Endothelial cell of umbilical vein (primary cell): Measurements from ENCODE around the gene CLEC18C. TPM values are rescaled to one million over a fixed set of nuclear protein-coding genes. Genes with fewer than 3 reads are reported as not detected.
"Not testable (repeated sequence)": the region's sequence is repeated elsewhere in the genome, so short reads cannot be mapped to it uniquely, and the experiment has no call there.

Source experiments
- BruUV-seq: library from RNA; stranded (reverse); fragments of 400-500 nt; replicated peaks from 2 replicates; lab custom pipeline; 2021; lab: Mats Ljungman, UMichigan
- CTCF ChIA-PET: fragments of 300-600, 350-600 bp; sonication (Branson Sonifier 250); formaldehyde crosslinking; loops from one replicate; lab custom pipeline; 2021; ENCODE audit warnings: antibody characterized with exemption, inconsistent platforms; lab: Charles Lee
- POLR2A ChIA-PET: fragments of 300-600, 350-600 bp; sonication (Branson Sonifier 250); formaldehyde crosslinking; loops from one replicate; lab custom pipeline; 2021; ENCODE audit warnings: antibody characterized with exemption, inconsistent platforms; lab: Charles Lee
- DNase-seq: peaks from one replicate; pipeline ENCODE4 v3.0.0-alpha.2; 2011; ENCODE audit warnings: low read depth, low spot score
- FAIRE-seq: peaks from 2 replicates; lab custom pipeline; 2011; peaks lifted over from hg19 to GRCh38; lab: Jason Lieb, UNC
- H2AFZ ChIP-seq: 2 replicates; pipeline ENCODE4 v1.6.0; 2012; ENCODE audit warnings: low read depth, low read length, control low read depth, inconsistent platforms
- H3K27ac ChIP-seq: 2 replicates; pipeline ENCODE4 v1.5.1; 2011; ENCODE audit warnings: low read depth, mild to moderate bottlenecking, control low read depth, low read length, moderate library complexity; ENCODE audit not compliant: insufficient read depth
- H3K27me3 ChIP-seq, 2 experiments: 2 replicates each; pipeline versions ENCODE4 v1.6.0 to v1.6.1; 2011; ENCODE audit warnings: low read length in 2 of 2, mixed read lengths in 1 of 2; ENCODE audit not compliant: control insufficient read depth in 2 of 2, insufficient read depth in 2 of 2
- H3K36me3 ChIP-seq, 2 experiments: 2 replicates in 1 of 2; 3 replicates in 1 of 2; pipeline ENCODE4 v1.5.1; 2011; ENCODE audit warnings: low read length in 2 of 2, mild to moderate bottlenecking in 1 of 2, moderate library complexity in 1 of 2; ENCODE audit not compliant: control insufficient read depth in 2 of 2, insufficient read depth in 2 of 2; ENCODE audit errors: extremely low read depth in 1 of 2
- H3K4me1 ChIP-seq: 3 replicates; pipeline ENCODE4 v1.5.1; 2011; ENCODE audit warnings: mild to moderate bottlenecking, low read length; ENCODE audit not compliant: control insufficient read depth, insufficient read depth; ENCODE audit errors: extremely low read depth
- H3K4me2 ChIP-seq: 2 replicates; pipeline ENCODE4 v1.6.1; 2011; ENCODE audit warnings: low read length, control low read depth, mixed read lengths; ENCODE audit not compliant: insufficient read depth
- H3K4me3 ChIP-seq, 3 experiments: fragments of 200-600 bp in 1 of 3; sonication (generic), shearing (Covaris generic) in 1 of 3; replicated peaks in 1 of 3; 2 replicates each; pipeline ENCODE4 v1.5.1; 2011 to 2016; ENCODE audit warnings: control low read depth in 3 of 3, low read length in 3 of 3, mild to moderate bottlenecking in 2 of 3, inconsistent platforms in 1 of 3, low read depth in 1 of 3, moderate library complexity in 1 of 3; ENCODE audit not compliant: insufficient read depth in 1 of 3
- H3K79me2 ChIP-seq: 2 replicates; pipeline ENCODE4 v1.6.0; 2012; ENCODE audit warnings: low read length, inconsistent platforms; ENCODE audit not compliant: control insufficient read depth, insufficient read depth
- H3K9ac ChIP-seq: replicated peaks from 2 replicates; pipeline ENCODE3; 2011; ENCODE audit warnings: low read length, control low read depth; ENCODE audit not compliant: insufficient read depth; ENCODE audit errors: extremely low read depth
- H3K9me1 ChIP-seq: replicated peaks from 3 replicates; pipeline ENCODE4 v1.6.0; 2011; ENCODE audit warnings: mild to moderate bottlenecking, low read length; ENCODE audit not compliant: control insufficient read depth, insufficient read depth; ENCODE audit errors: extremely low read depth
- H3K9me3 ChIP-seq: replicated peaks from 2 replicates; pipeline ENCODE4 v1.5.1; 2012; ENCODE audit warnings: low read length, inconsistent platforms; ENCODE audit not compliant: control insufficient read depth, insufficient read depth
- H4K20me1 ChIP-seq: replicated peaks from 2 replicates; pipeline ENCODE3; 2011; ENCODE audit warnings: mild to moderate bottlenecking, low read length; ENCODE audit not compliant: control insufficient read depth, insufficient read depth; ENCODE audit errors: extremely low read depth
- dilution Hi-C: fragments of 300-500 bp; cut with MboI; formaldehyde crosslinking; loops from one replicate; pipeline ENCODE4 v1.15.0; 2019; ENCODE audit warnings: low sequenced_read_pairs; ENCODE audit not compliant: extremely low pct_ligation_motif_present
- intact Hi-C: fragments of 100-400 bp; cut with micrococcal nuclease; formaldehyde crosslinking; loops from one replicate; pipeline ENCODE4 v1.10.0; 2022
- polyA plus RNA-seq, 4 experiments: library from polyadenylated mRNA; depleted of rRNA in 3 of 4; stranded (reverse) in 3 of 4; unstranded in 1 of 4; fragments of >200 nt; gene quantifications; 2 replicates each; pipeline versions ENCODE4 v1.2.1 to v1.2.3, GENCODE V29; 2011 to 2012; ENCODE audit warnings: missing spikeins in 1 of 4
- total RNA-seq: library from RNA; stranded (reverse); gene quantifications from 2 replicates; pipeline ENCODE4 v1.2.3, GENCODE V29; 2021

CLEC18C gene
- total and polyA plus RNA-seq, 2 donors (not counting 3 experiments of a cell fraction or from before 2014, with no cell fraction given): not detected

DNA sequence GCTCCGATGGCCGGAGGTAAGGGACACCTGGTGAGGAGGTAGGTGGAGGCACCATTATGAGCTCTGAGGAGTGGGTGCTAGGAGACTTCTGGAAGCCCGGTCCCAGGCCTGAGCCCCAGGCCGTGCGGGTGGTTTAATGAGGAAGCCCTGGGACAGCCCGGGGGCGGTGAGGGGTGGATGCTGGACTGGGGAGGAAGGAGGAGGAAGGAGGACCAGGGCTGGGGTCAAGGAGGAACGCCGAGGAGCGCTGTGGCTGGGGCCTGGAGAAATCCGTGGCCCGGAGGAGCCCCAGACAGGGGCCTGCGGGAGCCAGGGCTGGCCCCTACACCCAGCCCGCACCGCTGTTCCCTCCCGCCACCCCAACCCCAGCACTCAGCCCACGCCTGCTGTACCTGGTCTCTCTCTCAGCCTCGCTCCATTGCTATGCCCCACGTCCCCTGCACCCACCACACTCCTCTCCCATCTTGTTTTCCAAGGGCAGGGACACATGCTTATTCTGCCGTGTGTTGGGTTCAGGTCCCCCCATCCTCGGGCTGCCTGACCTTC lies 873 bp downstream of the CLEC18C start:
- H3K9me3 ChIP-seq, CTCF ChIA-PET, dilution Hi-C loops, H2AFZ ChIP-seq, intact Hi-C loops, H3K27ac ChIP-seq, H3K4me3 ChIP-seq, BruUV-seq, H3K36me3 ChIP-seq, H3K9me1 ChIP-seq, H3K4me2 ChIP-seq, FAIRE-seq, H4K20me1 ChIP-seq, DNase-seq, H3K9ac ChIP-seq, H3K4me1 ChIP-seq, H3K79me2 ChIP-seq, H3K27me3 ChIP-seq, POLR2A ChIA-PET: not testable (repeated sequence)

DNA sequence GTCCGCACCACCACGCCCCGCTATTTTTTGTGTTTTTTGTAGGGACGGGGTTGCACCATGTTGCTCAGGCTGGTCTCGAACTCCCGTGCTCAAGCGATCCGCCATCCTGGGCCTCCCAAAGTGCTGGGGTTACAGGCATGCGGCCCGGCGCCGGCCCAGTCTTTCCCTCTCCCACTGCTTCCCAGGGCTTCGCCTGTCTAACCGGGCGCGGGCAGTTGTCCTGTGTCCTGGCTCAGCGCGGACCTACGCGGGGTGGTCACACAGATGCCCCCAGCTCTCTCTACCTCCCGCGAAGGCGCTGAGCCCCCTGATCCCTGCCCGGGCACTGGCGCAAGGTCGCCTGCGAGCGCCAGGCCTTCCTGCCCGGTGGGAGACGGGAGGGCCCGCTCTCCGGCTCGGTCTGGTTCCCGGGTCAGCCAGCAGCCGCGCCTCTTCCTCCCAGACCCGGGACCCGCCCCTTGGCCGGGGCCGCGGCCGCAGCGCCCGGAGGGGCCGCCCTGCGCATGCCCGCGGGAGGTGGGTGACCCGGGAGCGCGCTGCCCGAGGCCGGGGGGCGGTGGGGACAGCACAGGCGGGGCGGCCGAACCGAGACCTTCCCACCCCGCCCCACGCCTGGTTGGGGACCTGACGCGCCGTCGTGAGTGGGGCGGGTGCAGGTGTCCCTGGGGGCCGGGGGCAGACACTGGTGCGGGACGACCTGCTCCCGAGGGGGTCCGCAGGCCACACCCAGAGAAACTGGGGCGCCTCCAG lies 14.4 kb downstream of the CLEC18C start:
- H3K9ac ChIP-seq, H3K9me1 ChIP-seq, H2AFZ ChIP-seq, H4K20me1 ChIP-seq, H3K36me3 ChIP-seq, DNase-seq, BruUV-seq, H3K9me3 ChIP-seq, H3K4me2 ChIP-seq, H3K27me3 ChIP-seq, H3K27ac ChIP-seq, intact Hi-C loops, H3K4me1 ChIP-seq, FAIRE-seq, H3K79me2 ChIP-seq, dilution Hi-C loops, POLR2A ChIA-PET, CTCF ChIA-PET: not testable (repeated sequence)
- H3K4me3 ChIP-seq: peak overlapping the region in 1 of 3 experiments; percentile 36

DNA sequence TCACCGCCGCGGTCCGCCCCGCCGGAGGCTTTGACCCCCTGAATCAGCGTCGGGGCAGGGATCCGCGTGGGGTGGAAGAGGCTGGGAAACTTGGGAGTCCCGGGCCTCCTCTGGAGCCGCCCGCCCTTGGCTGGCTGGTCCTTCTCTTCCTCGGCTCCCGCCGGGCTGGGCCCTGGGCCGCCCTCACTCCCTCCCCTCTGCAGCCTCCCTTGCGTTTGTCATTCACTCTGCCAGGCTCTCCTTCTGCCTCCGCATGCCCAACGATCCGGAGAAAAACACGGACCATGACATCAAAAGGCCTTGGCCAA lies 15.0 kb downstream of the CLEC18C start:
- H3K36me3 ChIP-seq, H2AFZ ChIP-seq, DNase-seq, dilution Hi-C loops, intact Hi-C loops, CTCF ChIA-PET, FAIRE-seq, POLR2A ChIA-PET, BruUV-seq, H3K4me2 ChIP-seq, H3K27ac ChIP-seq, H3K9ac ChIP-seq, H3K79me2 ChIP-seq, H3K9me3 ChIP-seq, H3K4me1 ChIP-seq, H3K27me3 ChIP-seq, H4K20me1 ChIP-seq, H3K9me1 ChIP-seq: not testable (repeated sequence)
- H3K4me3 ChIP-seq: peak overlapping the region in 1 of 3 experiments; percentile 36

DNA sequence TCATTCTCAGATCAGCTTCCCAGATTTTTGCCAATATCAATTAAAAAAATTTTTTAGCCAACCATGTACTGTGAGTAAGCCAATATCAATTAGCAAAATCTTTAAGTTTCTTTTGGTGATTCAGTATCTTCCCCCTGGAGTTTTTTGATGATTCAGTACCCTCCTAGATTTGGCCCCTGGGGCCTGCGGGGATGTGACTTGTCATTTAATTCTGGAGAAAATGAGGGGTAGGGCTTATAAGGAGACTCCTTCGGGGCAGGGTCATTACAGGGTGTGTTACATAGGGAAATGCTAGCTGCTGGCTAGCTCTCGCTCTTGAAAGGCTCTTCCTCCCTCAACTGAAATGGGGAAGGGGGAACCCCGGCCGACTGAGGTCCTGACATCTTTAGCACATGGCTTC lies 17.0 kb downstream of the CLEC18C start:
- H2AFZ ChIP-seq, FAIRE-seq, H4K20me1 ChIP-seq, H3K9me3 ChIP-seq, H3K4me1 ChIP-seq, H3K36me3 ChIP-seq, BruUV-seq, H3K79me2 ChIP-seq, H3K27me3 ChIP-seq, DNase-seq, H3K4me2 ChIP-seq, POLR2A ChIA-PET, H3K27ac ChIP-seq, CTCF ChIA-PET, H3K9ac ChIP-seq, dilution Hi-C loops, intact Hi-C loops, H3K4me3 ChIP-seq, H3K9me1 ChIP-seq: not testable (repeated sequence)
